Activated CD8-positive, alpha-beta memory T cell treated with anti-CD3 and anti-CD28 coated beads for 36 hours (primary cell): ENCODE results near the gene WNT7A. TPM values are rescaled to one million over a fixed set of nuclear protein-coding genes. Genes with fewer than 3 reads are reported as not detected.

ENCODE experiments used
- CTCF ChIA-PET: fragments of 350-600 bp; sonication (Branson Sonifier 250); formaldehyde crosslinking; loops from one replicate; lab custom pipeline; 2021; ENCODE audit warnings: antibody characterized with exemption; lab: Charles Lee
- POLR2A ChIA-PET: fragments of 350-600 bp; sonication (Branson Sonifier 250); formaldehyde crosslinking; loops from one replicate; lab custom pipeline; 2021; ENCODE audit warnings: antibody characterized with exemption; lab: Charles Lee
- total RNA-seq, 2 experiments: library from RNA; stranded (reverse); gene quantifications; one replicate each; pipeline ENCODE4 v1.2.3, GENCODE V29; 2021

Gene WNT7A
- total RNA-seq, 2 experiments from 2014 or later = 0.06 TPM; not detected in 1

DNA sequence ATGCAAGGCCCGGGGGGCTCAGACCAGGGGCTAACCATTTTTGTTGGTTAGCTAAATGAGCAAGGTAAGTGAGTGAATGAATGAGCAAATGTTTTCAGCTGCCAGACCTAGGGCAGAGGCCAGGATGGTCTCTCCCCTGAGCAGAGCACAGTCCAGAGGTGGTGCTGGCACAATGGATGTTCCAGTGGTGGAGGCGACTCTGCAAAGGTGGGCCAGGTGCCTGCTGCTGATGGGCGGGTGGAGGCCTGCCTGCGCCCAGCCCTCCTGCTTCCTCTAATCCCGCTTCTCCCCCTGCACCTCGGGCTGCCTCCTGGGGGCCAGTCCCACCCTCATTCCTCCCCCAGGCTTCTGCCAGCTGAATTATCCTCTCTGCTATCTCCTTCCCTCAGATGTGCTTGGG is 112.8 kb downstream of the WNT7A start:
- POLR2A ChIA-PET = no interaction called here
- CTCF ChIA-PET = no interaction called here

Other genes starting within 250 kb of the WNT7A start
- gene CHCHD4, start 244.8 kb upstream of the WNT7A start, total RNA-seq = 10 to 100 TPM; 23.3 to 27.0 TPM
- 10 to 100 TPM; 40.0 to 40.3 TPM for gene TMEM43, start 245.0 kb upstream of the WNT7A start, total RNA-seq